ENCODE data around the gene PLXNA4. TPM values are rescaled to one million over a fixed set of nuclear protein-coding genes. Genes with fewer than 3 reads are reported as not detected.

PLXNA4 gene
- polyA plus RNA-seq, 3 donors = 14.2 to 15.0 (median 14.6) TPM

GRCh38 chr7:132322970-132323369, 253.3 kb downstream of the PLXNA4 start:
- peak; percentile 66 for DNase-seq

GRCh38 chr7:132321387-132321786, 254.9 kb downstream of the PLXNA4 start:
- DNase-seq = no peak

GRCh38 chr7:132319481-132319880, 256.8 kb downstream of the PLXNA4 start:
- no peak for DNase-seq

- peak; percentile 90 for DNase-seq
Measured at GRCh38 chr7:132318352-132319318, 257.6 kb downstream of the PLXNA4 start.

- peak; percentile 33 for DNase-seq
Measured at GRCh38 chr7:132317701-132318351, 258.4 kb downstream of the PLXNA4 start.

- no peak for DNase-seq
Measured at GRCh38 chr7:132312531-132313055, 263.7 kb downstream of the PLXNA4 start.

- no peak for DNase-seq
Measured at GRCh38 chr7:132311733-132312132, 264.5 kb downstream of the PLXNA4 start.

- DNase-seq = no peak
Measured at GRCh38 chr7:132309102-132309805, 267.0 kb downstream of the PLXNA4 start.

GRCh38 chr7:132307465-132307864, 268.8 kb downstream of the PLXNA4 start:
- DNase-seq = no peak

- DNase-seq = no peak
Measured at GRCh38 chr7:132300599-132301277, 275.5 kb downstream of the PLXNA4 start.

GRCh38 chr7:132298790-132299189, 277.5 kb downstream of the PLXNA4 start:
- no peak for DNase-seq

GRCh38 chr7:132296820-132297219, 279.4 kb downstream of the PLXNA4 start:
- no peak for DNase-seq

GRCh38 chr7:132295175-132295574, 281.1 kb downstream of the PLXNA4 start:
- no peak for DNase-seq

- DNase-seq = no peak
Measured at GRCh38 chr7:132292803-132293202, 283.5 kb downstream of the PLXNA4 start.

- DNase-seq = no peak
Measured at GRCh38 chr7:132291481-132291880, 284.8 kb downstream of the PLXNA4 start.

- no peak for DNase-seq
Measured at GRCh38 chr7:132290021-132290420, 286.2 kb downstream of the PLXNA4 start.

GRCh38 chr7:132286836-132287235, 289.4 kb downstream of the PLXNA4 start:
- no peak for DNase-seq

- DNase-seq = no peak
Measured at GRCh38 chr7:132280335-132280734, 295.9 kb downstream of the PLXNA4 start.

GRCh38 chr7:132279718-132280117, 296.6 kb downstream of the PLXNA4 start:
- no peak for DNase-seq

- DNase-seq = peak; percentile 26
Measured at GRCh38 chr7:132276976-132277725, 299.1 kb downstream of the PLXNA4 start.

GRCh38 chr7:132276234-132276630, 300.0 kb downstream of the PLXNA4 start:
- no peak for DNase-seq
